Psoas muscle (tissue), 8 donors: ENCODE data around the gene CZIB. TPM values are rescaled to one million over a fixed set of nuclear protein-coding genes. Genes with fewer than 3 reads are reported as not detected.
A peak's percentile ranks its signal among the peaks of the same experiment; 100 is the strongest.

ENCODE experiments used
- ATAC-seq, 4 donors: fragments of 200-7000 bp; cut with Tn5 transposase; one replicate each; pipeline ENCODE4 v1.9.1; 2020; ENCODE audit warnings: moderate library complexity in 3 of 4, mild to moderate bottlenecking in 2 of 4
- DNase-seq, 2 donors: peaks; one replicate each; pipeline ENCODE4 v3.0.0-alpha.2; 2020
- H3K27ac ChIP-seq: fragments of 200-600 bp; one replicate; pipeline ENCODE4 v1.8.0; 2022
- H3K27me3 ChIP-seq, 3 donors: fragments of 200-600 bp in 1 of 3; one replicate each; pipeline versions ENCODE4 v1.6.1 to v1.8.0; 2013 to 2022; ENCODE audit warnings: low read length in 2 of 3, mild to moderate bottlenecking in 2 of 3, moderate library complexity in 1 of 3; ENCODE audit not compliant: insufficient read depth in 3 of 3
- H3K36me3 ChIP-seq, 2 donors: fragments of 200-600 bp in 1 of 2; one replicate each; pipeline versions ENCODE4 v1.6.1 to v1.8.0; 2013 to 2022; ENCODE audit warnings: low read depth in 1 of 2, mild to moderate bottlenecking in 1 of 2, moderate library complexity in 1 of 2; ENCODE audit not compliant: insufficient read depth in 1 of 2
- H3K4me1 ChIP-seq: fragments of 200-600 bp; one replicate; pipeline ENCODE4 v1.8.0; 2022
- H3K4me3 ChIP-seq: fragments of 200-600 bp; one replicate; pipeline ENCODE4 v1.8.0; 2022; ENCODE audit warnings: mild to moderate bottlenecking
- H3K9me3 ChIP-seq: fragments of 200-600 bp; one replicate; pipeline ENCODE4 v1.8.0; 2022
- WGBS, 3 donors: extraction: QIAGEN DNeasy Blood & Tissue Kit; methylation state at CpG; one replicate each; pipeline versions ENCODE4 v1.1.6 to v1.1.7; 2013; 5-methylcytosine and 5-hydroxymethylcytosine counted together
- intact Hi-C, 2 donors: fragments of 100-400 bp; cut with DNase I; formaldehyde crosslinking; loops; one replicate each; pipeline versions ENCODE4 v1.11.0 to v1.14.2; 2022
- polyA plus RNA-seq, 3 donors: library from polyadenylated mRNA; stranded (reverse); fragments of 200-250 nt; gene quantifications; one replicate each; pipeline ENCODE4 v1.2.3, GENCODE V29; 2013
- total RNA-seq, 4 donors: library from RNA; stranded (reverse); fragmentation: NEBNext Ultra II Directional in 2 of 4; extraction: Animal tissue kit (Norgen Biotek cat#: 25700) in 2 of 4; gene quantifications; one replicate each; pipeline versions ENCODE4 v1.2.1 to v1.2.4, GENCODE V29; 2021 to 2023
- TF ChIP-seq, protein P1 (sequence below): fragments of 200-600 bp; IDR thresholded peaks from one replicate; pipeline ENCODE4 v1.8.0; 2022; ENCODE audit warnings: antibody characterized with exemption
- donor health status: healthy with polysubstance abuse.
- donor health status: DM: no; HTN: no; CAD: no; lungs with moderate emphysema.
- donor health status: Bipolar disorder and iron deficiency.
- donor health status: healthy.
- donor health status: DM: yes; HTN: yes; CAD: no.
- donor health status: DM: no; HTN: no; CAD: no.
- donor health status: DM: no; HTN: no; CAD: no.
- donor health status: DM: yes; HTN: yes; CAD: no.

Gene CZIB
- total and polyA plus RNA-seq, 7 donors = 47.8 to 70.9 (median 52.7) TPM

DNA sequence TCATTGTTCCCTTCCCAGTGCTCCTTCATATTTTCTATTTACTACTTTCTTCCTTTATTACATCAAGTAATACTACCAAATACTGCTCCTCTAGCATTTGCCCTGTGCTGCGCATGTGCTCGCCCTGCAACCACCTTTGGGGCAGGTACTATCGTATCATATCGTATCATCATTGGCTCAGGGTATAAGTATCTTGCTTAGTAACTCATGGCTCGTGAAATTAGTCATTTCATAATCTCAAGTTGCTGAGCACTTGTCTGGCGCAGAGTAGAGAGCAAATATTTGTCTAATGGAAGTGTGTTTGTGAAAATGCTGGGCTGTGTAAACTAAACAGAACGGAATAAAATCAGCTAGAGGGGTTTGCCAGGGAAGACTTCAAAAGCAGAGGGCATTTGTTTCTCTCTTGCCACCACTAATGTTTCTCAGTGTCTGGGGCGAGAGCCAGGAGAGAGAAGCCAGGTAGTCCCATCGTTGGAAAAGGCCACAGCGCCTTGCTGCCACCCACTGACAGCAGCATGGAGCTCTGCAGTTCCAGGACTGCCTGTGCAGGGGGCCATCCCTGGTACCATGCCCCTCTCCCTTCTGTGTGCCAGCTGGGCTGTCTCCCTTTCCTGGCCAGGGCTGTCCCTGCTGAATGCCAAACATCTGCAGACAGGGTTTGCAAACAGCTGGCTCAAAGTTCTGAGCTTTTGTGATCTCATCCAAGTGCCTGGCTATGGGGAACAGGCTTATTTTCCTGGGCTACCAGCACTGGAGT is 43.8 kb downstream of the CZIB start:
- no peaks in the 10 kb centered on the region for H3K4me1 ChIP-seq
- TF ChIP-seq, protein P1, sequence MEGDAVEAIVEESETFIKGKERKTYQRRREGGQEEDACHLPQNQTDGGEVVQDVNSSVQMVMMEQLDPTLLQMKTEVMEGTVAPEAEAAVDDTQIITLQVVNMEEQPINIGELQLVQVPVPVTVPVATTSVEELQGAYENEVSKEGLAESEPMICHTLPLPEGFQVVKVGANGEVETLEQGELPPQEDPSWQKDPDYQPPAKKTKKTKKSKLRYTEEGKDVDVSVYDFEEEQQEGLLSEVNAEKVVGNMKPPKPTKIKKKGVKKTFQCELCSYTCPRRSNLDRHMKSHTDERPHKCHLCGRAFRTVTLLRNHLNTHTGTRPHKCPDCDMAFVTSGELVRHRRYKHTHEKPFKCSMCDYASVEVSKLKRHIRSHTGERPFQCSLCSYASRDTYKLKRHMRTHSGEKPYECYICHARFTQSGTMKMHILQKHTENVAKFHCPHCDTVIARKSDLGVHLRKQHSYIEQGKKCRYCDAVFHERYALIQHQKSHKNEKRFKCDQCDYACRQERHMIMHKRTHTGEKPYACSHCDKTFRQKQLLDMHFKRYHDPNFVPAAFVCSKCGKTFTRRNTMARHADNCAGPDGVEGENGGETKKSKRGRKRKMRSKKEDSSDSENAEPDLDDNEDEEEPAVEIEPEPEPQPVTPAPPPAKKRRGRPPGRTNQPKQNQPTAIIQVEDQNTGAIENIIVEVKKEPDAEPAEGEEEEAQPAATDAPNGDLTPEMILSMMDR = no peak
- no peaks in the 10 kb centered on the region for H3K9me3 ChIP-seq
- H3K27me3 ChIP-seq = no peaks in the 10 kb centered on the region
- H3K4me3 ChIP-seq = no peak overlapping the region
- peak in 1 of 2 donors; percentile 24 for DNase-seq
- intact Hi-C loops = no loop called here
- WGBS, 3 donors = 38 to 50% (median 42%) methylated on average over 10 of the region's 10 CpGs
- peak in 2 of 4 donors; percentile 21 to 40 for ATAC-seq
- H3K36me3 ChIP-seq = no peaks in the 10 kb centered on the region
- H3K27ac ChIP-seq = no peak overlapping the region

DNA sequence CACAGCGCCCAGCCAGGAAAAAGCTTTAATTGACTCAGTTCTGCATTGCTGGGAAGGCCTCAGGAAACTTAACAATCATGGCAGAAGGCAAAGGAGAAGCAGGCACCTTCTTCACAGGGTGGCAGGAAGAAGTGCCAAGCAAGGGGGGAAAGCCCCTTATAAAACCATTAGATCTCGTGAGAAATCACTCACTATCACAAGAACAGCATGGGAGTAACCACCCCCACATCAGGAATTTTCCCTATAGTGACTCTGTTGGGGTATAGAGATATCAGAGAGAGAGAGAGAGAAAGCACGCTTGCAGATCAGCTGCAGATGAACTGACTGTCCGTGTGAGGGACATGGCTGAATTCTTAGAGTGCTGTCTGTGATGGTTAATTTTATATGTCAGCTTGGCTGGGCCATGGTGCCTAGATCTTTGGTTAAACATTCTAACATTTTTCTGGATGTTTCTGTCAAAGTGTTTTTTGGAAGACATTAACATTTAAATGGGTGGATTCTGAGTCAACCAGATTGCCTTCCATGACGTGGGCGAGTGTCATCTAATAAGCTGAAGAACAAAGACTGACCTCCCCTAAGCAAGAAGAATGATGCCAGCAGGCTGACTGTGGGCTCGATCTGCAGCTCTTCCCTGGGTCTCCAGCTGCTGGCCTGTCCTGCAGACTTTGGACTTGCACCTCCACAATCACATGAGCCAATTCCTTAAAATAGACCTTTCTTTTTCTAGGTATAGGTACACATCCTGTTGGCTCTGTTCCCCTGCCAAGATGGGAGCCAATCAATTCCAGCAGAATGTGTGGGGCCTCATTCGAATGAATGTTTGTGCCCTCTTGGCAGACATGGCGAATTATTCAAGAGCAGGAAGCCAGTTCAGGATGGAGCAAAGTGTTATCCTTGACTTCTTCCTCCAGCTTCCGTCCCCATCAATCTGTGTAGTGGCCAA is 45.2 kb downstream of the CZIB start:
- TF ChIP-seq, protein P1 = no peak
- H3K27me3 ChIP-seq = peaks cover 0 to 3% (median 0%) of the 10 kb centered on the region in 3 donors
- no peaks in the 10 kb centered on the region for H3K4me1 ChIP-seq
- H3K36me3 ChIP-seq = no peaks in the 10 kb centered on the region
- ATAC-seq (no peak), DNase-seq (no peak)
- 66 to 77% (median 67%) methylated on average over 10 of the region's 10 CpGs for WGBS, 3 donors
- no peak overlapping the region for H3K4me3 ChIP-seq
- intact Hi-C loops = no loop called here
- H3K27ac ChIP-seq = no peak overlapping the region
- no peaks in the 10 kb centered on the region for H3K9me3 ChIP-seq

DNA sequence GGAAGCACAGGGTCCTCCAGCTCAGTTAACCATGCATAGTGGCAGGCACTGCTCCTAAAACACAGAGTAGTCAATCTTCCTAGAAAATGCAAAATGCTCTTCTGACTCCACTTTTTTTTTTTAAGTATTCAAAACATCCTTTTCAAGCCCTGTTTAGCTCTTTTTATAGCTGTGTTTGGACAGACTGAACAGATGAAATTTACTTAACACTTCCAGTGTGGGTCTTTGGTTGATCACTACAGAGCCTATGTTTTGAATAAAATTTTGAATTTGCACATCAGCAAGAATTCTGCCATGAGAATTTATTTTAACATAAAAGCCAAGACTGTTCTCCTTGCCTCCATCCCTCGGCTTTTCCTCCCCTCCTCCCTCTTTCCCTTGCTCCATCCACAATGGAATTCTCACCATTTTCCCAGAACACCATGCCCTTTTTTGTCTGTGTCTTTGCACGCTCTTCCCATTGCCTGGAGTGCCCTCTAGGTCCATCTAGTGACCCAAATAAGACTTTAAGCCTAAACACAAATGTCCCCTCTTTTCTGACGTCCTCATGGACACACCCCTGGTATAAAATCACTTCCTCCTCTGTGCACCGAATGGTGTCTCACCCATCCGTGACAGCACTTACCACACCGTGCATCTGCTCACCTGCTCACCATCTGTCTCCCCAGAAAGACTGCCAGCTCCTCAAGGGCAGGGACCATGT is 47.9 kb downstream of the CZIB start:
- TF ChIP-seq, protein P1 = peak; percentile 6
- Histone ChIP-seq H3K27me3 (peaks cover 0 to 3% (median 0%) of the 10 kb centered on the region in 3 donors), H3K27ac (no peak overlapping the region), H3K4me1 (no peaks in the 10 kb centered on the region), H3K9me3 (no peaks in the 10 kb centered on the region), H3K36me3 (no peaks in the 10 kb centered on the region), H3K4me3 (no peak overlapping the region)
- DNase-seq = no peak
- ATAC-seq = no peak
- WGBS, 3 donors = 16 to 32% (median 30%) methylated on average over 6 of the region's 6 CpGs
- intact Hi-C loops = no loop called here

DNA sequence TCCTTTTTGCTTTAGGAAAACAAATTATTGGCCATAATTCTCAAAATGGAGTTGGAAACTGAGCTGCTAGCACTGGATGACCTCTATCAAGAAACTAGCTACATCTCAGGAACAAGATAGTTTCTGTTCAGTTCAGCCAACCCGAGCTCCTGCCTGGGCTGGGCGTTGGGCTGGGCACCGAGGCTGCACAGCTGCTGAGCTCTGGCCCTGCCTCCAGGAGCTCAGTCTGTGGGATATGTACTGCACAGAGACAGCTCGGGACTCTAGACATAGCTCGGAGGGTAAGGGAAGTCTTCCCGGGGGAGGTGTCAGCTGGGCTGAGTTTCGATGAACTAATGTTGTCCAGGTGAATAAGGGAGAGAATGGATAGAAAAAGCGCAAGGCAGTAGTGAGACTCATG is 53.5 kb downstream of the CZIB start:
- 34 to 42% (median 37%) methylated on average over 8 of the region's 8 CpGs for WGBS, 3 donors
- ATAC-seq = no peak
- intact Hi-C loops = no loop called here

More for the DNA sequence above, 53.5 kb downstream of the CZIB start:
- DNase-seq = no peak
- Histone ChIP-seq H3K27me3 (peaks cover 0 to 8% (median 3%) of the 10 kb centered on the region in 3 donors), H3K4me3 (no peak overlapping the region), H3K27ac (no peak overlapping the region), H3K4me1 (no peaks in the 10 kb centered on the region), H3K36me3 (no peaks in the 10 kb centered on the region), H3K9me3 (no peaks in the 10 kb centered on the region)
- TF ChIP-seq, protein P1 = no peak
